Rectal smooth muscle tissue (tissue), 1 donor: ENCODE results near the gene NUTF2.

ENCODE experiments used
- H3K27ac ChIP-seq: one replicate; pipeline ENCODE4 v1.7.0; 2013; ENCODE audit warnings: low read depth, low read length, inconsistent platforms
- H3K27me3 ChIP-seq: one replicate; pipeline ENCODE4 v1.7.0; 2013; ENCODE audit warnings: low read length; ENCODE audit not compliant: control insufficient read depth, insufficient read depth
- H3K36me3 ChIP-seq: one replicate; pipeline ENCODE4 v1.7.0; 2013; ENCODE audit warnings: low read length; ENCODE audit not compliant: control insufficient read depth, insufficient read depth
- H3K4me1 ChIP-seq: one replicate; pipeline ENCODE4 v1.7.0; 2013; ENCODE audit warnings: low read length; ENCODE audit not compliant: control insufficient read depth, insufficient read depth
- H3K4me3 ChIP-seq: one replicate; pipeline ENCODE4 v1.7.0; 2013; ENCODE audit warnings: low read length
- H3K9ac ChIP-seq: one replicate; pipeline ENCODE4 v1.7.0; 2013; ENCODE audit warnings: low read length

Gene NUTF2

DNA sequence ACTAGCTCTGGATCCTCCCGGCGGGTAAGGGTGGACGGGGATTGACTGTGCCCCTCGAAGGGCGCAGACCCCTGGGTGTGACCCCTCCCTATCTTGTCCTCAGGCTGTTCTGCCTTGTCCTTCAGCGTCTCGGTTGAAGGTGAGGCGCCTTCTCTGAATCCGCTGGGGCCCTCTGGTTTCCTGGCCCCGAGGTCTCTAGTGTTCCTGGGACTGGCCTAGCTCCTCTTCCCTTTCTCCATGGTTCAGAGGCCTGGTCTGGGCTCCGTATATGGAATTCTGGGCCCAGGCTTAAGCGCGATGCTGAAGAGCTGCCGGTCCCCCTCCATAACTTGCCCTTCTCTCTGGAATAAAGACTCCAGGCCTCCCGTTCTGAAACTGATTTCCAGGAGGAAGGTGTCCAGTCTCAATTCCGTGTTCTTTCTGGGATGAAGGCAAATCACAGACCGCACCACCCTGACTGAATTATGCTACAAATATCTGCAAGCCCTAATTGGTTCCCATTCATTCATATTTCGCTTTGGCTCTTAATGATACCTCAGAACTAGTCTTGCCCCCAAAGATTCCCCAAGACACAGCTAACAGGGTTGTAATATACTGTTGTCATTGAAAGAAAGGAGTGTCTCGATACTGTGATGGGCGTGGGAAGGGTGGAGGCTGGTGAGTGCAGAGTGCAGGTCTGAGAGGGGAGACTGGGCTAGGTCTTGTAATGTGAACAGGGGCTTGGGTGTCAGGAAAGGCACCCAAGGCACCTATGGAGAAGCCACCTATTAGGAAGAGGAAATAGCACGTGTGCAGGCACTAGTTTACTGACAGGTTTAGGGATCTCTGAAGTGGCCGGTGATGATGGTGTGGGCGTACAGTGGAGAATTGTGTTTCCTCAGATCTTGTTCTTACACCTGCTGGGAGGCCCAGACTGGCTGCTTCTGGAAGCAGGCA, 27.0 kb downstream of the NUTF2 start:
- Histone ChIP-seq H3K36me3 (peaks cover 27% of the 10 kb centered on the region), H3K4me1 (peaks cover 11% of the 10 kb centered on the region), H3K4me3 (peak overlapping the region; percentile 92), H3K27me3 (no peaks in the 10 kb centered on the region), H3K9ac (peak overlapping the region; percentile 76), H3K27ac (peak overlapping the region; percentile 74)

GRCh38 chr16:67874372-67874771, 27.6 kb downstream of the NUTF2 start:
- Histone ChIP-seq H3K27me3 (no peaks in the 10 kb centered on the region), H3K4me1 (peaks cover 11% of the 10 kb centered on the region), H3K4me3 (peak overlapping the region; percentile 92), H3K36me3 (peaks cover 33% of the 10 kb centered on the region), H3K27ac (no peak overlapping the region), H3K9ac (no peak overlapping the region)

DNA sequence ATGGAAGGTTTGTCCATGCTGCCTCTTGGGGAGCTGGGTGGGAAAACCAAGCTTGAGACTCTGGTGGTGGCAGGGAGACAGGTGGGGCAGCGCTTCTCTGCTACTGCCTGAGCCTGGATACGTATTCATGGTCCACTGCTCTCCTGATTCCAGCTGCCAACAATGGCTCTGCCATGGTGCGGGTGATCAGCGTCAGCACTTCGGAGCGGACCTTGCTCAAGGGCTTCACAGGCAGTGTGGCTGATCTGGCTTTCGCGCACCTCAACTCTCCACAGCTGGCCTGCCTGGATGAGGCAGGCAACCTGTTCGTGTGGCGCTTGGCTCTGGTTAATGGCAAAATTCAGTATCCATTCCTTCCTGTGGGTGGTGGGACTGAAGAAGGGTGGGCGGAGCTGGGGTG, 30.3 kb downstream of the NUTF2 start:
- no peak overlapping the region for H3K27ac ChIP-seq
- H3K36me3 ChIP-seq = peaks cover 59% of the 10 kb centered on the region
- H3K4me3 ChIP-seq = no peak overlapping the region
- H3K27me3 ChIP-seq = no peaks in the 10 kb centered on the region
- H3K9ac ChIP-seq = no peak overlapping the region
- peaks cover 11% of the 10 kb centered on the region for H3K4me1 ChIP-seq

GRCh38 chr16:67878232-67878631, 31.5 kb downstream of the NUTF2 start:
- Histone ChIP-seq H3K36me3 (peaks cover 71% of the 10 kb centered on the region), H3K27ac (no peak overlapping the region), H3K27me3 (no peaks in the 10 kb centered on the region), H3K9ac (no peak overlapping the region), H3K4me1 (peaks cover 9% of the 10 kb centered on the region), H3K4me3 (no peak overlapping the region)

GRCh38 chr16:67878846-67879245, 32.1 kb downstream of the NUTF2 start:
- H3K27ac ChIP-seq = no peak overlapping the region
- peaks cover 7% of the 10 kb centered on the region for H3K4me1 ChIP-seq
- no peak overlapping the region for H3K9ac ChIP-seq
- no peaks in the 10 kb centered on the region for H3K27me3 ChIP-seq
- H3K4me3 ChIP-seq = no peak overlapping the region
- peaks cover 76% of the 10 kb centered on the region for H3K36me3 ChIP-seq

GRCh38 chr16:67879462-67879861, 32.7 kb downstream of the NUTF2 start:
- no peak overlapping the region for H3K9ac ChIP-seq

DNA sequence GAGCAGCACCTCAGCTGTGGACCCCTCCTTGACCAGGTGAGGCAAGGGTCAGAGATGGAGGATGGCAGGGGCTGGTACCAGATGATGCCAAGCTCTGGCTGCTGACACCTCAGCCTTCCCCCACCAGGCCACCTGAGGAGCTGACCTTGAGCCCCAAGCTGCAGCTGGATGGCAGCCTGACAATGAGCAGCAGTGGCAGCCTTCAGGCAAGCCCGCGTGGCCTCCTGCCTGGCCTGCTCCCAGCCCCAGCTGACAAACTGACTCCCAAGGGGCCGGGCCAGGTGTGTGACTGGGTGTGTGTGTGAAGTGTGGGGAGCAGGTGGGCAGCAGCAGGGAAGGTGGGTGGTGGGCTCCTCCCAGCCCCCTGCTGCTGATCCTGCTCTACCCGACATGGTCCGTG, 33.2 kb downstream of the NUTF2 start:
- H3K4me1 ChIP-seq = peaks cover 3% of the 10 kb centered on the region
- no peak overlapping the region for H3K4me3 ChIP-seq
- peaks cover 80% of the 10 kb centered on the region for H3K36me3 ChIP-seq
- H3K27ac ChIP-seq = no peak overlapping the region
- no peaks in the 10 kb centered on the region for H3K27me3 ChIP-seq
- no peak overlapping the region for H3K9ac ChIP-seq

More at GRCh38 chr16:67879462-67879861, 32.7 kb downstream of the NUTF2 start:
- Histone ChIP-seq H3K4me3 (no peak overlapping the region), H3K4me1 (peaks cover 3% of the 10 kb centered on the region), H3K27ac (no peak overlapping the region), H3K27me3 (no peaks in the 10 kb centered on the region), H3K36me3 (peaks cover 80% of the 10 kb centered on the region)

GRCh38 chr16:67880584-67880983, 33.9 kb downstream of the NUTF2 start:
- Histone ChIP-seq H3K4me3 (no peak overlapping the region), H3K27me3 (no peaks in the 10 kb centered on the region), H3K4me1 (peaks cover 3% of the 10 kb centered on the region), H3K27ac (no peak overlapping the region), H3K9ac (no peak overlapping the region), H3K36me3 (peaks cover 80% of the 10 kb centered on the region)

- Histone ChIP-seq H3K36me3 (peaks cover 73% of the 10 kb centered on the region), H3K27me3 (no peaks in the 10 kb centered on the region), H3K4me1 (peaks cover 3% of the 10 kb centered on the region), H3K9ac (no peak overlapping the region), H3K4me3 (no peak overlapping the region), H3K27ac (no peak overlapping the region)
These were observed 35.0 kb downstream of the NUTF2 start for GRCh38 chr16:67881621-67882161.

- Histone ChIP-seq H3K27ac (no peak overlapping the region), H3K36me3 (peaks cover 65% of the 10 kb centered on the region), H3K4me3 (no peak overlapping the region), H3K4me1 (peaks cover 3% of the 10 kb centered on the region), H3K27me3 (no peaks in the 10 kb centered on the region), H3K9ac (no peak overlapping the region)
These were observed 35.8 kb downstream of the NUTF2 start for GRCh38 chr16:67882374-67883145.

DNA sequence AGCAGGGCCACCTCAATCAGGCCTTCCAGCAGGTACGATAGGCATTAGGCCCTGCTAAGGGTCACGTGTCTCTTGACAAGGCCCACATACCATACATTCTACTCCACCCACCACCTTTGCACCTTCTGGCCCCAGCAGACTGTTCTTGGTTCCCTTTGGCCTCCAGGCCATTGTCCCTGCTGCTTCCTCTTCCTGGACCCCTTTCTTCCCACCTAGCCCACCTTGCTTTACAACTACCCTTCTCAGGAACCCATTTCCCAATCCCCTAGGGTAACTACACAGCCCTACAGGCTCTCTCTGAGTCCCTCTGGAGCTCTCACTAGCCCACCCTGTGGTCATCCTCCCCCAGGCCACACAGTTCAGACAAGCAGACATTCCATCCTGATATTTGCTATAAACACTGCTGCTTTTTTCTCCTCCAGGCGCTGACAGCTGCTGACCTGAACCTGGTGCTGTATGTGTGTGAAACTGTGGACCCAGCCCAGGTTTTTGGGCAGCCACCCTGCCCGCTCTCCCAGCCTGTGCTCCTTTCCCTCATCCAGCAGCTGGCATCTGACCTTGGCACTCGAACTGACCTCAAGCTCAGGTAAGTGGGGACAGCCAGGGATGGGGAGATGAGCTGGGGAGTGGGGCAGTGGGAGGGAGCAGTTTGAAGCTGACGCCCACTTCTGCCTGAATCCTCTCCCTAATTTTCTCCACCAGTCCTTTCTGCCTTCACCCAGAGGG, 36.6 kb downstream of the NUTF2 start:
- peaks cover 3% of the 10 kb centered on the region for H3K4me1 ChIP-seq
- H3K27ac ChIP-seq = no peak overlapping the region
- H3K9ac ChIP-seq = no peak overlapping the region
- peaks cover 57% of the 10 kb centered on the region for H3K36me3 ChIP-seq
- H3K27me3 ChIP-seq = no peaks in the 10 kb centered on the region
- no peak overlapping the region for H3K4me3 ChIP-seq

DNA sequence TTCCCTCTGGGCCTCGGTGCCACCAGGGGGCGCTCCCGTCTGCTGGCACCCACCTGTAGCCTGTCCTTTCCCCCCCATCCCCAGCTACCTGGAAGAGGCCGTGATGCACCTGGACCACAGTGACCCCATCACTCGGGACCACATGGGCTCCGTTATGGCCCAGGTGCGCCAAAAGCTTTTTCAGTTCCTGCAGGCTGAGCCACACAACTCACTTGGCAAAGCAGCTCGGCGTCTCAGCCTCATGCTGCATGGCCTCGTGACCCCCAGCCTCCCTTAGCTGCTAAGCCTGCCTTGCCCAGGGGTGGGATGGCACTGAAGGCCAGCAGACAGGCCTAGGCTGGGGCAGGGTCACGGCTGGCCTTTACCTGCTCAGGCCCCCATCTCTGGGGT, 37.1 kb downstream of the NUTF2 start:
- Histone ChIP-seq H3K4me1 (peaks cover 3% of the 10 kb centered on the region), H3K4me3 (no peak overlapping the region), H3K27me3 (no peaks in the 10 kb centered on the region), H3K36me3 (peaks cover 51% of the 10 kb centered on the region), H3K9ac (no peak overlapping the region), H3K27ac (no peak overlapping the region)
